Measurements from ENCODE around the gene GOLT1A. TPM values are rescaled to one million over a fixed set of nuclear protein-coding genes. Genes with fewer than 3 reads are reported as not detected.

The GOLT1A gene
- total and polyA plus RNA-seq, 10 of the 15 experiments (the other 5 are each of a cell fraction or from before 2014, with no cell fraction given): 0.09 to 0.46 TPM; not detected in 8

- no peaks in the 10 kb centered on the region for H3K9me3 ChIP-seq (replicated peaks; ENCODE audit: control insufficient read depth, insufficient read depth, low read length)
- ChIA-PET CTCF (interaction anchor here (0.6 kb wide), 1 partner anchor 193 kb away, joined by 3 read pairs; no protein-coding TSS in a partner anchor), RAD21 (ENCODE audit: unreplicated experiment) (no interaction called here), POLR2A (no interaction called here), SMC1A (ENCODE audit: uncharacterized antibody, unreplicated experiment) (interaction anchor here (0.7 kb wide), 1 partner anchor 1541 kb away, joined by 3 read pairs; no protein-coding TSS in a partner anchor)
- H3K36me3 ChIP-seq (ENCODE audit: control insufficient read depth in 2 of 2, insufficient read depth in 2 of 2, low read length in 1 of 2): no peaks in the 10 kb centered on the region
- in situ Hi-C loops (cut with MboI): no loop called here
- no peak overlapping the region for H3K9ac ChIP-seq (ENCODE audit: control insufficient read depth, insufficient read depth, low read length)
- 40% methylated on average over 4 of the region's 6 CpGs for WGBS (ENCODE audit: insufficient coverage, insufficient replicate concordance, low lambda C conversion rate, missing lambda C conversion rate)
- no peak for DNase-seq (ENCODE audit: low read depth, low spot score)
- H2AFZ ChIP-seq (ENCODE audit: control insufficient read depth, low read depth, low read length): no peak overlapping the region
- no peak overlapping the region for H3K4me3 ChIP-seq
- H3K4me2 ChIP-seq (ENCODE audit: control insufficient read depth, insufficient read depth): no peak overlapping the region
- H3K27ac ChIP-seq (ENCODE audit: control insufficient read depth, insufficient read depth): no peak overlapping the region
- ATAC-seq: no peak
- TF ChIP-seq ZNF207 (IDR thresholded peaks at IDR 0.05; ENCODE audit: borderline replicate concordance) (no peak), PML (IDR thresholded peaks at IDR 0.05; ENCODE audit: low read length) (no peak), IKZF1 (conservative IDR thresholded peaks at IDR 0.05) (no peak), CHD1 (IDR thresholded peaks at IDR 0.05; ENCODE audit: low read depth, low read length) (no peak), ZNF217 (IDR thresholded peaks at IDR 0.05) (no peak), JUNB (IDR thresholded peaks at IDR 0.05) (no peak), NR2F1 (conservative IDR thresholded peaks at IDR 0.05) (no peak), HDAC2 (IDR thresholded peaks at IDR 0.05) (no peak), SMAD1 (IDR thresholded peaks at IDR 0.05; ENCODE audit: low read depth, partially characterized antibody) (no peak), E2F8 (IDR thresholded peaks at IDR 0.05; ENCODE audit: low read depth, partially characterized antibody) (no peak), ASH2L (IDR thresholded peaks at IDR 0.05; ENCODE audit: borderline replicate concordance, low read depth) (no peak), POLR2AphosphoS5 (IDR thresholded peaks at IDR 0.05; ENCODE audit: low read length) (no peak), SMAD5 (IDR thresholded peaks at IDR 0.05; ENCODE audit: low read depth) (no peak), POU2F2 (IDR thresholded peaks at IDR 0.05; ENCODE audit: borderline replicate concordance, low read depth, low read length) (no peak), HSF1 (IDR thresholded peaks at IDR 0.05; ENCODE audit: low read depth, low read length) (no peak)
- FAIRE-seq: no peak
- intact Hi-C loops (cut with micrococcal nuclease; ENCODE audit: unreplicated experiment): no loop called here
- no peaks in the 10 kb centered on the region for H3K4me1 ChIP-seq (ENCODE audit: control insufficient read depth, insufficient read depth, low read length)
- no peaks in the 10 kb centered on the region for H3K79me2 ChIP-seq (ENCODE audit: control insufficient read depth, insufficient read depth, low read length)
- H4K20me1 ChIP-seq (ENCODE audit: control insufficient read depth, insufficient read depth): no peaks in the 10 kb centered on the region; the same call in 1 of the 2 replicates
- BruUV-seq (replicated peaks): no TSS peak
- peaks cover 2 to 19% of the 10 kb centered on the region in 2 experiments for H3K27me3 ChIP-seq (replicated peaks in 1 of 2; ENCODE audit: control insufficient read depth in 2 of 2, insufficient read depth in 2 of 2, low read length in 1 of 2)
Observed at GRCh38 chr1:204251926-204252689, 38.3 kb upstream of the GOLT1A start.
